HG02678 (cell line): ENCODE measurements around the gene AFAP1L2.
"Not testable (repeated sequence)": the region's sequence is repeated elsewhere in the genome, so short reads cannot be mapped to it uniquely, and the experiment has no call there.

Experiments
- ATAC-seq: cut with Tn5 transposase; IDR thresholded peaks from one replicate; pipeline ENCODE4 v1.9.1; 2021; ENCODE audit warnings: mild to moderate bottlenecking, moderate library complexity; ENCODE audit not compliant: unreplicated experiment

The AFAP1L2 gene

GRCh38 chr10:114364726-114365125 is 39.6 kb downstream of the AFAP1L2 start:
- ATAC-seq = no peak

GRCh38 chr10:114363745-114364454 is 40.4 kb downstream of the AFAP1L2 start:
- no peak for ATAC-seq

- ATAC-seq = no peak
These were observed 41.4 kb downstream of the AFAP1L2 start for GRCh38 chr10:114362826-114363355.

GRCh38 chr10:114359953-114360345 is 44.4 kb downstream of the AFAP1L2 start:
- ATAC-seq = no peak

- ATAC-seq = no peak
These were observed 45.0 kb downstream of the AFAP1L2 start for GRCh38 chr10:114359041-114359952.

- ATAC-seq = no peak
These were observed 46.7 kb downstream of the AFAP1L2 start for GRCh38 chr10:114357515-114357996.

- ATAC-seq = no peak
These were observed 47.4 kb downstream of the AFAP1L2 start for GRCh38 chr10:114356751-114357514.

GRCh38 chr10:114356126-114356525 is 48.2 kb downstream of the AFAP1L2 start:
- no peak for ATAC-seq

- no peak for ATAC-seq
These were observed 50.9 kb downstream of the AFAP1L2 start for GRCh38 chr10:114353383-114353782.

- no peak for ATAC-seq
These were observed 51.5 kb downstream of the AFAP1L2 start for GRCh38 chr10:114352653-114353298.

- ATAC-seq = no peak
These were observed 53.6 kb downstream of the AFAP1L2 start for GRCh38 chr10:114350751-114351150.

GRCh38 chr10:114349522-114350215 is 54.6 kb downstream of the AFAP1L2 start:
- ATAC-seq = no peak

GRCh38 chr10:114349071-114349470 is 55.2 kb downstream of the AFAP1L2 start:
- not testable (repeated sequence) for ATAC-seq

GRCh38 chr10:114347791-114348190 is 56.5 kb downstream of the AFAP1L2 start:
- ATAC-seq = no peak

GRCh38 chr10:114347241-114347640 is 57.1 kb downstream of the AFAP1L2 start:
- no peak for ATAC-seq

- ATAC-seq = no peak
These were observed 57.9 kb downstream of the AFAP1L2 start for GRCh38 chr10:114346176-114347031.

GRCh38 chr10:114345701-114346100 is 58.6 kb downstream of the AFAP1L2 start:
- ATAC-seq = no peak

- no peak for ATAC-seq
These were observed 60.4 kb downstream of the AFAP1L2 start for GRCh38 chr10:114343623-114344505.
